Suprapubic skin (tissue), 4 donors: ENCODE results near the gene SYT15.
"Not testable (repeated sequence)": the region's sequence is repeated elsewhere in the genome, so short reads cannot be mapped to it uniquely, and the experiment has no call there.

Source experiments
- EP300 ChIP-seq: sonication (generic); formaldehyde crosslinking; IDR thresholded peaks from one replicate; pipeline ENCODE4 v1.6.1; 2017; ENCODE audit warnings: antibody characterized with exemption
- POLR2A ChIP-seq, 2 donors: fragments of 450-650 bp; IDR thresholded peaks; one replicate each; pipeline ENCODE4 v1.6.1; 2017; ENCODE audit warnings: antibody characterized with exemption in 2 of 2, mild to moderate bottlenecking in 2 of 2, moderate library complexity in 2 of 2
- POLR2AphosphoS5 ChIP-seq, 3 donors: sonication (generic); formaldehyde crosslinking; IDR thresholded peaks; one replicate each; pipeline ENCODE4 v1.6.1; 2017; ENCODE audit warnings: antibody characterized with exemption in 3 of 3
- TF ChIP-seq, protein P1 (sequence below), 2 donors: fragments of 200-600 bp in 1 of 2; fragments of 450-650 bp in 1 of 2; sonication (generic) in 1 of 2; IDR thresholded peaks; one replicate each; pipeline ENCODE4 v1.5.1; 2016 to 2019; ENCODE audit warnings: antibody characterized with exemption in 2 of 2, mild to moderate bottlenecking in 1 of 2, moderate library complexity in 1 of 2

- TF ChIP-seq, protein P1, sequence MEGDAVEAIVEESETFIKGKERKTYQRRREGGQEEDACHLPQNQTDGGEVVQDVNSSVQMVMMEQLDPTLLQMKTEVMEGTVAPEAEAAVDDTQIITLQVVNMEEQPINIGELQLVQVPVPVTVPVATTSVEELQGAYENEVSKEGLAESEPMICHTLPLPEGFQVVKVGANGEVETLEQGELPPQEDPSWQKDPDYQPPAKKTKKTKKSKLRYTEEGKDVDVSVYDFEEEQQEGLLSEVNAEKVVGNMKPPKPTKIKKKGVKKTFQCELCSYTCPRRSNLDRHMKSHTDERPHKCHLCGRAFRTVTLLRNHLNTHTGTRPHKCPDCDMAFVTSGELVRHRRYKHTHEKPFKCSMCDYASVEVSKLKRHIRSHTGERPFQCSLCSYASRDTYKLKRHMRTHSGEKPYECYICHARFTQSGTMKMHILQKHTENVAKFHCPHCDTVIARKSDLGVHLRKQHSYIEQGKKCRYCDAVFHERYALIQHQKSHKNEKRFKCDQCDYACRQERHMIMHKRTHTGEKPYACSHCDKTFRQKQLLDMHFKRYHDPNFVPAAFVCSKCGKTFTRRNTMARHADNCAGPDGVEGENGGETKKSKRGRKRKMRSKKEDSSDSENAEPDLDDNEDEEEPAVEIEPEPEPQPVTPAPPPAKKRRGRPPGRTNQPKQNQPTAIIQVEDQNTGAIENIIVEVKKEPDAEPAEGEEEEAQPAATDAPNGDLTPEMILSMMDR (IDR thresholded peaks at IDR 0.05): peak in 1 of 2 donors; percentile 28
- TF ChIP-seq POLR2AphosphoS5 (IDR thresholded peaks at IDR 0.05); POLR2A (IDR thresholded peaks at IDR 0.05); EP300: not testable (repeated sequence)
These were observed 18.8 kb downstream of the SYT15 start for GRCh38 chr10:46597616-46598246.
